Hippocampal formation (tissue), 2 donors: ENCODE data around the gene F12.
"Not testable (repeated sequence)": the region's sequence is repeated elsewhere in the genome, so short reads cannot be mapped to it uniquely, and the experiment has no call there.

Experiments
- DNase-seq, 2 donors: peaks; one replicate each; lab custom pipeline; 2025; lab: John Stamatoyannopoulos, UW

Gene F12

DNA sequence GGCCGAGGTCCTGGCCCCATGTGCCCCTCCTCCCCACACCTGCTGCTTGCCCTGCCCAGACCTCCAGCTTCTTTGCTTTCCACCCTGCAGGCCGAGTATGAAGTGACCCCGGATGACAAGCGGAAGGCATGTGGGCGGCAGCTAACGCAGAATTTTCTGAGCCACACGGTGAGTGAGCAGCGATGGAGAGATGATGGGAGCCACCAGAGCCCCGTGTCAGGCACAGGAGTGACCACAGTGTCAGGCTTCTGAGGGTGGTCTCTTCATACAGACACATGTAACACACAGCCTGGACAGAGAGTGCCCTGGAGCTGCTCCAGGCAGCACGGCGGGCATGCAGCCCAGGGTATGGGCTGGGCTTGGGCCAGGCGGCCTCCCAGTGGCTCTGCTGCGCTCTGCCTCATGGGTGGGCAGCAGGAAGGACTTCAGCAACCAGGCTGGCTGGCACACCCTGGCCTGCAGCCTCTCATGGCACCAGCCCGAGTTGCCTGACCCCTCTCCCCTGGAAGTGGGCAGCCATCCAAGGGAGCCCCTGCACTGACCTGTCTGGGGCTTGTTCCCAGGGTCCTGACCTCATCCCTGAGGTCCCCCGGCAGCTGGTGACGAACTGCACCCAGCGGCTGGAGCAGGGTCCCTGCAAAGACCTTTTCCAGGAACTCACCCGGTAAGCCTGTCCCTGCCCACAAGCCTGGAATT, 22.9 kb upstream of the F12 start:
- DNase-seq, result peak; percentile 35 to 56

DNA sequence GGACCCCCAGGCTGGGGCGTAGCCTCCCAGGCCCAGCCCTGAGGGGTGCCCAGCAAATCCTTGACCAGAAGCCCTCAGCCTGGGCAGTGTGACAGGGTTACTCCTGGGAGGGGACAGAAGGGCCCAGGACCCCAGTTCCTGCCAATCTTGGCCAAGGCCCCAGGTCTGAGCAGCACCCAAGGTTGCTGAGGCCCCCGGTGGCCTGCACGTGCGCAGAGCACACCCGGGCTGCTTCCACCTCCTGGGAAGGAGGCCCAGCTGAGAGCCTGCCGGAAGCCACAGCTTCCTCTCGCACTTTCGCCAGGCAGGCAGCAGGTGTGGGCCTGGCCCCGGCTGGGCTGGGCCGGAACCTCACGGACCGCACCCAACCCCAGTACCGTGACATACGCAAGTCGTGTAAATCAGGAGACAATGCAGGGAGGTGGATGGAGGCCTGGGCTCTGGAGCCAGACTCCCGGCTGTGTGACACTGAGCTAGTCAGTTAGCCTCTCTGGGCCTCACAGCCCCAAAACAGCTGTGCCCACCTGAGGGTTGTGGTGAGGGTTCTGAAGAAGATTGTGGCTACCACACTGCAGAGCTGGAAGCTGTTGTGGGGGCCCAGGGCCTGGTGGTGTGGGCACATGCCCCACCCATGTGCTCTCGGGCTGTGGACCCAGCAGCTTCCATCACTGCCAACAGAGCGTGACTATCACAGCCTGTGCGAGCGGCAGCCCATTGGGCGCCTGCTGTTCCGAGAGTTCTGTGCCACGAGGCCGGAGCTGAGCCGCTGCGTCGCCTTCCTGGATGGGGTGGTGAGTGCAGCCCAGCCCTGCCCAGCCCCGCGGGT, 22.2 kb upstream of the F12 start:
- no peak for DNase-seq

DNA sequence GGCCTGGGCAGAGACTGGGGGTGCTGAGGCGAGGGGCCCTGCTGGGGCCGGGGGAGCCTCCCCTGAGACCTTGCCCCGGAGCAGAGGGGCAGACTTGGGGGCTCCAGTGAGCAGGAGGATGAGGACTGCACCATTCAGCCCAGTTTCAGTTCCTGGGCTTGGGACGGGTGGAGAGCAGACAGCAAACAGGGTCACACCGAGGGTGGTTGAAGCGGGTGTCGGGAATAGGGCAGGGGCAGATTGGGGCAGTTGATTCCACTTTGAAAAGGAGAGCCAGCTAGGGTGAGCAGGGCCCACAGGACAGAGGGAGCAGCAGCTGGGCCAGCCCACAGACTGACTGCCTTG, 21.6 kb upstream of the F12 start:
- no peak for DNase-seq

DNA sequence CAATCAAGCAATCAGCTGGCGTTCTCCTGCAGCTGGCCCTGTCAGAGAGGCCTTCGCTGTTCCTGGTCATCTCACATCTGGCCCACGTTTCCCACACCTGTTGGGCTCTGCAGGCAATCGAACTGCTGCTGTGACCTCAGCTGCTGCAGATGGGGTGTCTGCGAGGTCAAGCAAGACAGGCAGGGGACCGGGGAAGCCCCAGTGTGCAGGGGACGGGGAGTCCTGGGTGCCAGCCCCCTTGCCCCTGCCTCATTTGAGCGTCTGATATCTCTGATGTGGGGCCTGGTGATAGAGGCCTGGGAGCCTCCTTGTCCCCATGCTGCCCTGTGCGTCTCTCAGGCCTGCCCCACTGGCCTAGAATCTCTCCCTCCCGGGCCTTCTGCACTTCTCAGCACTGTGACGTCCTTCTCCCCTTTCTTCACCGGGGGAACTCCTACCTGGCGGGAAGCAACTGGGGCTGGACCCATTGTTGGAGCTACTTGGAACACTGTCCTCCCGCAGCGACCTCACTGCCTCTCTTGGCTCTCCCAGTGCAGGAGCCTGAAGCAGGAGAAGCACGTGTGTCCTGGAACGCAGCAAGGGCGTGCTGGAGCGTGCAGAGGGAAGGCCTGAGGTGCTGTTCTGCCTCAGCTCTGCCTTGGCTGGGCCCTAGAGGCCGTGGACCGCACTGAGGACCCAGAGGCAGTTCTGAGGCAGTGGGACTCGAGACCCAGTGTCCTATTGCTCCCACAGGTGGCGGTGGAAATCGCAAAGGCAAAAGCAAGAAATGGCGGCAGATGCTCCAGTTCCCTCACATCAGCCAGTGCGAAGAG, 21.0 kb upstream of the F12 start:
- DNase-seq, result no peak

DNA sequence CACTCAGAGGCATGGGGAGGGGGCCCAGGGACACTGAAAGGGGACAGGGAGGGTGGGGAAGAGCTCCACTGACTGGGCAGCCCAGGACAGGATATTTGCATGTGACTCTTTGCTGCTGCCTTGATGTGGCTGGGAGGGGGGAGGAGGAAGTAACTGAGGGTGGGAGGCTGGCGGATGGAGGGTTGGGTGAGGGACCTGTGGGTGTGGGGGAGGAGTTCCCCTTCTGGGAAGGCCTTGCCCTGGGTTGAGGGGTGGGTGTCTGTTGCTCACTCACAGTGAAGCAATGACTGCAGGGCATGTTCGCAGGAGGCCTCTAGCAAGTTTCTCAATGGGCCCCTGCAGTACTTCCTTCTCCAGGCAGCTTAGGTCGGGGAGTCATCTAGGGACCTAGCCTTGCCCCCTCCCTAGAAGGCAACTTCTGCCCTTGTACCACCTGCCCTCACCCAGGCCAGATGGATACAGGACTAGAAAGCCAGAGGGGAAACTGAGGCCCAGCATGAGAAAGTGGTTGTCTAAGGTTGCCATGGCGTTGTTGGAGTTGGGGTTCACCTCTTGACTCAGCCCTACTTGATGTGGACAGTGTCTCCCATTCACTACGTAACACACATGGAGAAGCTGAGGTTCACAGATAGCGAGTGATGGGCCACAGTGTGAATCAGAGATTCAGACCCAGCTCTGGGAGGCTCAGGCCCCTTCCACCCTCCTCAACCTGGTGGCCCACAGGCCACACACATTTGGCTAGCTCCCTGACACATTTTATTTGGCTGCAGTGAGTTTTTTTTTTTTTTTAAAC, 20.1 kb upstream of the F12 start:
- DNase-seq, result peak in 1 of 2 donors; percentile 26

DNA sequence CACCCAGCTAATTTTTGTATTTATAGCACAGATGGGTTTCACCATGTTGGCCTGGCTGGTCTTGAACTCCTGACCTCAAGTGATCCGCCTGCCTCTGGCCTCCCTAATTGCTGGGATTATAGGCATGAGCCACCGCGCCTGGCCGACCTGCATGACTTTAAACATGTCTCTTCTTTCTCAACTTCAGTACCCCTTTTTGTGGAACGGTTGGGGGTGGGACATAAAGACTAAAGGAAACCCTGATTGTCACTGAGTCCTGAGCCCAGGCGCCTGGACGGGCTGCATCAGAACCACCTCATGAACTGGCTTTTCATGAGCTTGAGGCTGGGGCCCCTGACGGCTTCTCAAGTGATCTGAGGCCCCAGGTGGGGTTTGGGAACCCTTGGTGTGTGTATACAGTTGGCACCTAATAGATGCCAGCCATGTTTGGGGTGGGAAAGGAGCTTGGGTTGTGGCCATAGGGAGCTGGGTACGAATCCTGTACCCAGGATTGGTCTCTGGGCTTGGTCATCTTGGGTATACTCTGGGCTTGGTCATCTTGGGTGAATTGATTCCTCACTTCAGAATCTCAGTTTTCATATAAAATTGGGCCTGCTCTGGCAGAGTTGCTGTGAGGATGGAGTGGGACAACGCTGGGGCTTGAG, 19.3 kb upstream of the F12 start:
- no peak for DNase-seq

DNA sequence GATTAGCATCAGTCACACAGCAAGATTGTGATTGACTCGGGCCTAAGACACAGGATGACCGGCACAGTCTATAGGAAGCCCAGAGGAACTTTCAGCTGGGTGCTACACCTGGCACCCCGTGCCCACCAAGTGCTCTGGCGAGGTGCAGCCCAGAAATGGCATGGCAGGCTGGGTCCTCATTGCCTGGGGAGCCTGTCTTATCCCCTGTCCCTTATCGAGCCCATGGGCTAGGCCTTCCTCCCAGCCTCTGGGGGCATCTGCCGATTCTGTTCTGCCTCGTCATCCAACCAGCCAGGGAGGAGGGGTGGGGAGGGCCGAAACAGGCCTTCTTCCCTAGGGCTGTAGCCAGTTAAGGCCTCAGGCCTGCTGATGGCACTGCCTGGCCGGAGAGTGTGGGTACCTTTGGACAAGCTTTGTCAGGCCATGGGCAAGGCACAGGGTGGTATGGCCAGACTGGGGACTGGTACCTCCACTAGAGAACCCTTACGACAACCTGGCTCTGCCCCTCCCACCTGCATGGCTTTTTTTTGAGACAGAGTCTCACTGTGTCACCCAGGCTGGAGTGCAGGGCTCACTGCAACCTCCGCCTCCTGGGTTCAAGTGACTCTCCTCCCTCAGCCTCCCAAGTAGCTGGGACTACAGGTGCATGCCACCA, 18.7 kb upstream of the F12 start:
- no peak for DNase-seq

DNA sequence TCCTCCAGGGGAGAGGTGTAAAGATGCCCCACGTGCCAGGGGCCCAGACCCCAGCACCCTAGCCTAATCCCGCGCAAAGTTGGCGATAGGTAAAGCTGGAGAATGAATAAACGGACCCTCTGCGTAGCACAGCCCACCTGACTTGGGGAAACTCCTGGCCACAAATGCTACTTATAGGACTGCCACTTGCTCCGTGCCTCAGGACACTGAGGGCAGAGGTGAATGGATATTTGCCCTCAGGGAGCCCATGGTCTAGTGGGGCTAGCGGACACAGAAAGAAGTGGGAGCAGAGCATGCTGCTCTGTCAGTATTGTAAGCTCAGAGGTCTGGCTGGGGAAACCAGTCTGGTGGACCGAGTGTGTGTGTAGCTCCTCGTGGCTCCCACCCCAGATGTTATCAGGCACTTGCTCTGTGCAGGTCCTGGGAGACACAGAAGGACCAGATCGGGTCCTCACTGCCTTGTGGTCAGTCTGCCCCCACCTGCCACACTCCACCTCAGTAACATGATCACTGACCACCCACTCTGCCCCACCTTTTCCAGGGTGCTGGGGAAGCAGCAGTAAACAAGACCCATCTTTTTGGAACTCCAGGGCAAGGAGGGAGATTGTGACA, 18.0 kb upstream of the F12 start:
- DNase-seq, result no peak

DNA sequence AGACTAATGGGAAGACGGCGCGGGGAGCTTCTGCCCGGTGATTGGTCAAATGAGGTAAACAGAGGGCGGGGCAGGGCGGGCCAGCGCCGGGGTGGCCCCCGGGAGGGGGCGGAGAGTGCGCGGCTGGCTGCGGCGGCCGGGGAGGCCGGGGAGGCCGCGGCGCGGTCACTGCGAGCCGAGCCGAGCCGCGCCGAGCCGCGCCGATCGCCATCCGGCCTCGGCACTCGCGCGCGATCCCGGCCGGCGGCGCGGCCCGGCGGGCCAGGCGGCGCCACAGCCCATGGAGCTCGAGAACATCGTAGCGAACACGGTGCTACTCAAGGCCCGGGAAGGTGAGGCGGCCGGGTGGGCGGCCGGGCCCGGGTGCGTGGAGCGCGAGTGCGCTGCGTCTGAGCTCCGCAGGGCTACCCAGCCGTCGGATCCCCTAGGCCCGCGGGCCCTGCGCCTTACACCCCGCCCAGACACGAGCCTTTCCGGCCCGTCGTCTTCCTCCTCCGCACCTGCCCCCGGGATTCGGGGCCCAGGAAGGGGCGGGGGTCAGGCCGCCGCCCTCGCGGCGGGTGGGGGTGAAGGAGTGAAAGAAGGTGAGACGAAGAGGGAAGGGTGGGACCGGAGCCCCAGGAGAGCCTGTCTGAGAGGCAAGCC, 17.3 kb upstream of the F12 start, which contains the start of gene GRK6:
Gene GRK6 (plus strand): TSS at position 111 of the 645 bp plus-strand sequence. CDS start 170 bp downstream, at position 281.
- no peak for DNase-seq

DNA sequence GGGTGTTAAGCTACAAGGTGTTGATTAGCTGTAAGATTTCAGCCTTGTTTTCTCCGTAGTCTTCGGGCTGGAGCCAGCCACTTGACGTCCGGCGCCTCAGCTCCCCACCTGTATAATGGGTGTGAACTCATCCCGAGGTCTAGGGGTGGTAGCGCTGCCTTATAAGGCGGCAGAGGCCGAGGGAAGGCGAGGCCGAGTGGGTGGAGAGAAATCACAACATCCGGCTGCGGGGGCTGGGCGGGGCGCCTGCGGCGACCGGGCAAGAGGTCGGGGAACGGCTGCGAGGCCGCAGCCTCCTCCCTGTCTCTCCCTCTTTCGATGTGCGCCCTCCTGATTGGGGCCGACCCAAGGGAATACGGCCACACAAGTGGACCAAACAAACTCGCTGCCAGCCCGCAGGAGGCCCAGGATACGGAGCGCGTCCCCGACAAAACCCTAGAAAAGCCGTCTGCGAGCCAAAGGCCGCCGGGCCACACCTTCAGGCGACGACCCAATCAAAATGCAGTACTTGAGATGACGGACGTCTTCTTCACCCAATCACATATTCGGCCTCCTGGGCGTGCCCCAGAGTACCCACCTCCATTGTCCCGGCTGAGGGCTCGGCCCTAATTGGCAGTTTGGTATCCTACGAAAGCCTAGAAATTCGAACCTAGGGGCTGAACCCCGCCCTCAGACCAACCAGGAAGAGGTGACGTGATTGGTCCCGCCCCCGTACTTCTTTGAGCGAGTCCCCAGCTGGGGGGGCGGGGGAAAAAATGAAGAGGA, 16.6 kb upstream of the F12 start:
- peak; percentile 100 for DNase-seq

DNA sequence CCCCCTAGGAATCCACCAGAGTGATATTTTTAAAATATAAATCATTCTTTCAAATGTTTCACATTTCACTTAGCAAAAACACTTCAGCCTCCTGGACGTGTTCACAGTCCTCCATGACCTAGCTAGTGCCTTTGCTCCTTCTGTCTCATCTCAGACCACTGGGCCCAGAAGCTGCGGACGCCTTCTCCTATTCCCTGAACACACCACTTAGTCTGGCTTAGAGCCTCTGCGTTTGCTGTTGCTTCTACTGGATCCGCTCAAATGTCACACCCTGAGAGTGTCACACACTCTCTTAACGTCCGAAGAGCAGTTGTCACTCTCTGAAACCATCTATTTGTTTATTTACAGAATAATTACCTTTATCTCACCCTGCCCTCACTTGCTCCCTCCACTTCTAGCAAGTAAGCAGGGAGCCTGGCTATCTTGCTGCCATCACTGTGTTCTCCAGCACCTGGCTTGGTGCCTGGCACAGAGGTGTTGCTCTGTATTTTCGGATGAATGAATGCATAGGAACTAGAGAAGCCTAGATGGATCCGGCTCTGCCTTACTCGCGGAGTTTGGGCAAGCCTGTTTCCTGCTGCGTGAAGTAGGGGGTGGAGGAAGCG, 15.9 kb upstream of the F12 start:
- DNase-seq, result no peak

DNA sequence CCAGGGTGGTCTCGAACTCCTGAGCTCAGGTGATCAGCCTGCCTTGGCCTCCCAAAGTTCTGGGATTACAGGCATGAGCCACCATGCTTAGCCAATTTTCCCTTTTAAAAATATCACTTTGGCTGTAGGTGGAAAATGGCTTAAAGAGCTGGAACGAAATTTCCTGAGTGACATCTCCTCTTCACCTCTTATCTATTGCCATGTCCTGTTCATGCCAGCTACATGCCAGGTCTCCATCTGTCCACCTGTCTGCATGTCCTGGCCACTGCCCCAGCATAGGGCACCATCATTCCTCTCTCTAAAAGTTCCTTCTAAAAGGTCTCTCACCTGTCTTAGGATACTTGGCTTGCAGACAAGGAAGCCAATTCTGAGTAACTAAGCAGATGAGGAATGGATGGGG, 14.3 kb upstream of the F12 start:
- DNase-seq, result no peak

DNA sequence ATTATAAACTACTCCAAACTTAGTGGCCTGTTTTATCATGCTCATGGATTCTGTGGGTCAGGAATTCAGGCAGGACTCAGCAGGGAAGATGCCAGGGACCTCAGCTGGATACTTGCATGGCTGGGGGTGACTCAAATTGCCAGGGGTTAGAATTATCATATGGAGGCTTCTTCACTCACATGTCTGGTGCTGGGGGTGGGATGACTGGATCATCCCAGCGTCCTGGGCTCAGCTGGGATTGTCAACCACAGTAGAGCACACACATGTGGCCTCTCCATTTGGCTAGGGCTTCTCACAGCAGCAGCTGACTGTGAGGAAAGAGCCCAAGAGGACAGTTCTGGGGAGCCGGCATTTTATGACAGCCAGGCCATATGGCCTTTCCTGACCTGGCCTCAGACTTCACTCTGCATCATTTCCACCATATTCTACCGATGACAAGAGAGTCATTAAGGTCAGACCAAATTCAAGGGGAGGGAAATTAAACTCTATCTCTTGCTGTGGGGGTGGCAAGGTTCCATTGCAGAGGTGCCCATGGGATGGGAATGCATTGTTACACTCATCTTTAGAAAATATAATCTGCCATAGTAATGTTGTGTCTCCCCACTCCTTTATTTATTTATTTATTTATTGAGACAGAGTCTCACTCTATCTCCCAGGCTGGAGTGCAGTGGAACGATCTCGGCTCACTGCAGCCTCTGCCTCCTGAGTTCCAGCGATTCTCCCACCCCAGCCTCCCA, 11.9 kb upstream of the F12 start:
- no peak for DNase-seq

DNA sequence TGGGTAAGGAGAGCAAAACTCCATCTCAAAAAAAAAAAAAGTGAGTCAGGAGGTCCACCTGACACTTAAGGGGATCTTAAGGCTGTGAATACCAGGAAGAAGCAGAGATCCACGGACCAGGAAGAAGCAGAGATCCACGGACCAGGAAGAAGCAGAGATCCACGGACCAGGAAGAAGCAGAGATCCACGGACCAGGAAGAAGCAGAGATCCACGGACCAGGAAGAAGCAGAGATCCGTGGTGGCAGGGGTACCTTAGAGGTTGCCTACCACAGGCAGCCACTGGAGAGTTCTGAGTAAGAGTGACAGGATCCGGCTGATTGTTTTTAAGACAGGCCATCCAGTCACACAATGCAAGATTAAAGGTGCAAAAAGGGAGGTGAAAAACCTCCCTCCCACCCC, 11.1 kb upstream of the F12 start:
- not testable (repeated sequence) for DNase-seq

DNA sequence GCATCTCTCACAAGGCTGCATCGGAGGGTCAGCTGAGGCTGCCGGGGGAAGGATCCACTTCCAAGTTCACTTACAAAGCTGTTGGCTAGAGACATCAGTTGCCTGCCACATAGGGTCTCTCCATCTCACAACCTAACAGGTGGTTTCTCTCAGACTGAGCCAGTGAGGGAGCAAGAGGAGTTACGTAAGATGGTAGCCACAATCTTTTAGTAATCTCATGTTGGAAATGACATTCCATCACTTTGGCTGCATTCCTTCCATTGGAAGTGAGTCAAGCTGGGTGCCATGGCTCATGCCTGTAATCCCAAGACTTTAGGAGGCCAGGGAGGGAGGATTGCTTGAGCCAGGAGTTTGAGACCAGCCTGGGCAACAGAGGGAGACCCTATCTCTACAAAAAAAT, 9.7 kb upstream of the F12 start:
- DNase-seq, result no peak

DNA sequence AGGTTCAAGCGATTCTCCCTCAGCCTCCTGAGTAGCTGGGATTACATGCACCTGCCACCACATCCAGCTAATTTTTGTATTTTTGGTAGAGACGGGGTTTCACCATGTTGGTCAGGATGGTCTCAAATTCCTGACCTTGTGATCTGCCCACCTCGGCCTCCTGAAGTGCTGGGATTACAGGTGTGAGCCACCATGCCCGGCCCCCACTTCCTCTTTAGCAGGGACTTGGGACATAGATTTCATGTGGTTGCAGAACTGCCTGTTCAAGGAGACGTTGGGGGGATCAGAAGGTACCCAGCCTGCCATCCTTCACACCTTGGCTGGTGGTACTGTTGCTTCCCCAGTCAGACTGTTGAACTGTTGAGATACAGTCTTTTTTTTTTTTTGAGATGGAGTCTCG, 7.7 kb upstream of the F12 start:
- not testable (repeated sequence) for DNase-seq

DNA sequence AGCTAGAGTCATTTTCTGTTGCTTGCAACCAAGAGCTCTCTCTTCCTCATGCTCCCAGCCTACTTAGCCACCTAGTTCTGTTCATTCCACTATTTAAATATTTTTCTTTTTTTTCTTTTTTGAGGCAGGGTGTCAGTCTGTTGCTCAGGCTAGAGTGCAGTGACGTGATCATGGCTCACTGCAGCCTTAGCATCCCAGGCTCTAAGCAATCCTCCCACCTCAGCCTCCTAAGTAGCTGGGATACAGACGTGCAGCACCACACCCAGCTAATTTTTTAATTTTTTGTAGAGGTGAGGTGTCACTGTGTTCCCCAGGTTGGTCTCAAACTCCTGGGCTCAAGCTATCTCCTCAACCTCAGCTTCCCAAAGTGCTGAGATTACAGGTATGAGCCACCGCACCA, 5.1 kb upstream of the F12 start:
- DNase-seq, result no peak
